Measurements from ENCODE around the gene ZNF565.
"Not testable (repeated sequence)": the region's sequence is repeated elsewhere in the genome, so short reads cannot be mapped to it uniquely, and the experiment has no call there.

Gene ZNF565

GRCh38 chr19:36149673-36150406, 64.6 kb downstream of the ZNF565 start:
- DNase-seq (ENCODE audit: low spot score): no peak

GRCh38 chr19:36144624-36145023, 69.8 kb downstream of the ZNF565 start:
- no peak for DNase-seq (ENCODE audit: low spot score)

- no peak for DNase-seq (ENCODE audit: low spot score)
Measured at GRCh38 chr19:36142496-36142895, 72.0 kb downstream of the ZNF565 start.

- no peak for DNase-seq (ENCODE audit: low spot score)
Measured at GRCh38 chr19:36142046-36142445, 72.4 kb downstream of the ZNF565 start.

GRCh38 chr19:36141039-36141927, 73.2 kb downstream of the ZNF565 start:
- DNase-seq (ENCODE audit: low spot score): peak; percentile 93

- DNase-seq (ENCODE audit: low spot score): peak; percentile 49
Measured at GRCh38 chr19:36140304-36141038, 74.0 kb downstream of the ZNF565 start.

GRCh38 chr19:36139473-36140303, 74.8 kb downstream of the ZNF565 start, which contains the start of gene CAPNS1:
TSS of gene CAPNS1 (plus strand) at chr19:36140066. CDS start at chr19:36141012, 946 bp downstream.
- peak; percentile 98 for DNase-seq (ENCODE audit: low spot score)

GRCh38 chr19:36139120-36139472, 75.4 kb downstream of the ZNF565 start:
- DNase-seq (ENCODE audit: low spot score): no peak

GRCh38 chr19:36136964-36137686, 77.3 kb downstream of the ZNF565 start:
- DNase-seq (ENCODE audit: low spot score): peak; percentile 75

GRCh38 chr19:36134867-36135266, 79.6 kb downstream of the ZNF565 start:
- not testable (repeated sequence) for DNase-seq (ENCODE audit: low spot score)
